Frontal cortex (tissue), 4 donors: Measurements from ENCODE around the gene CLPTM1L. TPM values are rescaled to one million over a fixed set of nuclear protein-coding genes. Genes with fewer than 3 reads are reported as not detected.
"Not testable (repeated sequence)": the region's sequence is repeated elsewhere in the genome, so short reads cannot be mapped to it uniquely, and the experiment has no call there.

Source experiments
- DNase-seq, 2 donors: peaks; one replicate each; pipeline ENCODE4 v3.0.0; 2012; ENCODE audit warnings: low spot score in 2 of 2
- FAIRE-seq: peaks from 2 replicates; lab custom pipeline; 2012; peaks lifted over from hg19 to GRCh38; lab: Jason Lieb, UNC
- total RNA-seq: library from RNA; depleted of rRNA; stranded (reverse); fragments of >200 nt; gene quantifications from one replicate; pipeline ENCODE4 v1.2.3, GENCODE V29; 2014
- donor health status: control.
- donor health status: control.
- donor health status: control.

The CLPTM1L gene
- total RNA-seq, 1 donor from 2014 or later = 104 TPM

DNA sequence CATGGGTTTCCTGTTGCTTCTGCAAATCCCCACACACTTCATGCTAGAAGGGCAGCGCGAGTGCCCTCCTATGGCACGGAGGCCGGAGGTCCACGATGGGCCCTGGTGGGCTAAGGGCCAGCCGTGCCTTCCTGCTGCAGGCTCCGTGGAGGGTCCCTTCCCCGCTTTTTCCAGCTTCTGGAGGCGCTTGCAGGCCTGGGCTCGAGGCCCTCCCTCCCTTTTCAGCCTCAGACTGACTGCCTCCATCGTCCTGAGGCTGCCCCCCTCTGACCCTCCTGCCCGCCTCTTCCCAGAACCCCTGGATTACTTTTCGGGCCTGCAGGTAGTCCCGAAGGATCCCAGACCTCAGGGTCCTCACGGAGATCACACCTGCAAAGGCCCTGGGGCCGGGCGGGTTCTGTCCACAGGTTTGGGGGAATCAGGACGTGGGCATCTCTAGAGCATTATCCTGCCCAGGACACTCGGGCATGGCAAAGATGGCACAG is 46.8 kb downstream of the CLPTM1L start:
- no peak for DNase-seq
- FAIRE-seq = no peak

DNA sequence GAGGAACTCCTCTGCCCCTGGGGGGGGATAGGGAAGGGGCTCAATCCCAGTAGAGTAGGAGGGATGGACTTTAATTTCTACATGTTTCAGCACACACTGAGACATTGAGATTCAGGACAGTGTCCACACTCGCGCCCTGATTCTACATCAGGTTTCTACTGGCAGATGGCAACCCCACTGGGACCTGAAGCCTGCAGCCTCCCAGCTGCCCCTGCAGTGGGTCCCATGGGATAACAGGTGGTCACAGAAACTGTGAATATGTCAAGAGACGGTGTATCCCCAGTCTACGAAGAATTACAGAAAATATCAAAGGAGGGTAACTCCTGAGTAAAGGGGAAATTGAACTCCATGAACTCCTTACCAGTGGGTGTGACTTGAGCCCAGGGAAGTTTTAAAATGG is 47.7 kb downstream of the CLPTM1L start:
- DNase-seq = no peak
- FAIRE-seq = no peak

DNA sequence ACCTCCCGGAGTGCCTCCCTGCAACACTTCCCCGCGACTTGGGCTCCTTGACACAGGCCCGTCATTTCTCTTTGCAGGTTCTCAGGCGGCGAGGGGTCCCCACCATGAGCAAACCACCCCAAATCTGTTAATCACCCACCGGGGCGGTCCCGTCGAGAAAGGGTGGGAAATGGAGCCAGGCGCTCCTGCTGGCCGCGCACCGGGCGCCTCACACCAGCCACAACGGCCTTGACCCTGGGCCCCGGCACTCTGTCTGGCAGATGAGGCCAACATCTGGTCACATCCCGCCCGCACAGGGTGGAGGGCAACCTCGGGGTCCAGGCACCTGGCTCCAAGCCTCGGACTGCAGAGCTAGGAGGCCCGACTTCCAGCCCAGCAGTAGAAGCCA is 49.3 kb downstream of the CLPTM1L start:
- DNase-seq = no peak
- no peak for FAIRE-seq

- no peak for FAIRE-seq
Measured at GRCh38 chr5:1294835-1295649, 49.9 kb downstream of the CLPTM1L start, which contains the start of gene TERT. TERT (minus strand) TSS chr5:1295068; CDS start chr5:1294989, 79 bp downstream.

GRCh38 chr5:1294206-1294834 is 50.6 kb downstream of the CLPTM1L start:
- no peak for DNase-seq
- no peak for FAIRE-seq

More at GRCh38 chr5:1294835-1295649, 49.9 kb downstream of the CLPTM1L start, which contains the start of gene TERT:
- DNase-seq = peak in 1 of 2 donors; percentile 54

GRCh38 chr5:1293416-1294205 is 51.3 kb downstream of the CLPTM1L start:
- FAIRE-seq = no peak

GRCh38 chr5:1292846-1293415 is 52.0 kb downstream of the CLPTM1L start:
- no peak for FAIRE-seq

More at GRCh38 chr5:1293416-1294205, 51.3 kb downstream of the CLPTM1L start:
- no peak for DNase-seq

DNA sequence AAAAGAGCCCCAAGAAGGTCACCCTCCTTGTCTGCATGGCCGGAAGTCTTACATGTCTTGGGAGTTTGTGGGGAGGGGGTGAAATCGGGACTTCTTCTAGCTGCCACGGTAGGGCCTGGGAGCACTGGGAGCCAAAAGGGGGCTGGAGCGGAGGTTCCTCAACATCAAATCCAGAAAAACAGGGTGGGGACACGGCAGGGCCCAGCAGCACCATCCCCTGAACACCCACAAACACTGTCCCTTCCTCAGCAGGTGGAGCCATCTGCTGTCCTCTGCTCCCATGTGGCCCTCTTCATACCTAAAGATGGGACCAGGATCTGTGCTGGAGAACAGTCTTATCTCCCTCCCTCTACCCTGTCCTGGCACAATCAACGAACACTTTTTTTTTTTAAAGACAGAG is 52.8 kb downstream of the CLPTM1L start:
- DNase-seq (no peak), FAIRE-seq (no peak)

More at GRCh38 chr5:1292846-1293415, 52.0 kb downstream of the CLPTM1L start:
- DNase-seq = no peak

DNA sequence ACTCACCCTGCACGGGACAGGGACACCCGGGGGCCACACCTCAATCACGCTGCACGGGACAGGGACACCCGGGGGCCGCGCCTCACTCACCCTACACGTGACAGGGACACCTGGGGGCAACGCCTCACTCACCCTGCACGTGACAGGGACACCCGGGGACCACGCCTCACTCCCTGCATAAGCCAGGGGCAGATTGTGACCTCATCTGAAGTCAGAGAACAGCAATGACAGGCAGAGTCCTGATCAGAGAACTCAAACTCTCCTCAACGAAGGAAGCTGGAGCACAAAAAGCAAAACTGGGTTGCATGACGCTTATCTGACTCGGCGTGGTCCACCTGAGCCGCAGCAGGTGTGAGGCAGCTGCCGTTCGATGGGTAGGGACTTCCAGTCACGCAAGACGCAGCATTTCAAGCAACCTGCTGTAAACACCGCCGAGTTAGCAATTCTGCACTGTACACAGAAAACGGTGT is 53.3 kb downstream of the CLPTM1L start:
- DNase-seq = no peak
- no peak for FAIRE-seq

GRCh38 chr5:1290956-1291355 is 53.9 kb downstream of the CLPTM1L start:
- DNase-seq, FAIRE-seq: not testable (repeated sequence)

GRCh38 chr5:1289559-1289958 is 55.3 kb downstream of the CLPTM1L start:
- not testable (repeated sequence) for DNase-seq, FAIRE-seq

GRCh38 chr5:1288439-1289335 is 56.2 kb downstream of the CLPTM1L start:
- no peak for DNase-seq

GRCh38 chr5:1285883-1286291 is 59.0 kb downstream of the CLPTM1L start:
- no peak for DNase-seq
- no peak for FAIRE-seq

More at GRCh38 chr5:1288439-1289335, 56.2 kb downstream of the CLPTM1L start:
- no peak for FAIRE-seq

GRCh38 chr5:1285141-1285540 is 59.8 kb downstream of the CLPTM1L start:
- no peak for DNase-seq
- no peak for FAIRE-seq

DNA sequence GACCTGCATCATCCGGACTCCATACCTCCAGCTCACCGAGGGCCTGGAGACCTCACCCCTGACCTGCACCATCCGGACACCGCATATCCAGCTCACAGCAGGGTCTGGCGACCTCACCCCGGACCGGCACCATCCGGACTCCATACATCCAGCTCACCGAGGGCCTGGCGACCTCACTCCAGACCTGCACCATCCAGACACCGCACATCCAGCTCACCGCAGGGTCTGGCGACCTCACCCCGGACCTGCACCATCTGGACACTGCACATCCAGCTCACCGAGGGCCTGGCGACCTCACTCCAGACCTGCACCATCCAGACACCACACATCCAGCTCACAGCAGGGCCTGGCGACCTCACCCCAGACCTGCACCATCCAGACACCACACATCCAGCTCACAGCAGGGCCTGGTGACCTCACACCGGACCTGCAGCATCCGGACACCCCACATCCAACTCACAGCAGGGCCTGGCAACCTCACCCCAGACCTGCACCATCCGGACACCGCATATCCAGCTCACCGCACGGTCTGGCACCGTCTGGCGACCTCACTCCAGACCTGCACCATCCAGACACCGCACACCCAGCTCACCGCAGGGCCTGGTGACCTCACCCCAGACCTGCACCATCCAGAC is 60.4 kb downstream of the CLPTM1L start:
- not testable (repeated sequence) for DNase-seq, FAIRE-seq

GRCh38 chr5:1283729-1284041 is 61.2 kb downstream of the CLPTM1L start:
- FAIRE-seq, DNase-seq: not testable (repeated sequence)

DNA sequence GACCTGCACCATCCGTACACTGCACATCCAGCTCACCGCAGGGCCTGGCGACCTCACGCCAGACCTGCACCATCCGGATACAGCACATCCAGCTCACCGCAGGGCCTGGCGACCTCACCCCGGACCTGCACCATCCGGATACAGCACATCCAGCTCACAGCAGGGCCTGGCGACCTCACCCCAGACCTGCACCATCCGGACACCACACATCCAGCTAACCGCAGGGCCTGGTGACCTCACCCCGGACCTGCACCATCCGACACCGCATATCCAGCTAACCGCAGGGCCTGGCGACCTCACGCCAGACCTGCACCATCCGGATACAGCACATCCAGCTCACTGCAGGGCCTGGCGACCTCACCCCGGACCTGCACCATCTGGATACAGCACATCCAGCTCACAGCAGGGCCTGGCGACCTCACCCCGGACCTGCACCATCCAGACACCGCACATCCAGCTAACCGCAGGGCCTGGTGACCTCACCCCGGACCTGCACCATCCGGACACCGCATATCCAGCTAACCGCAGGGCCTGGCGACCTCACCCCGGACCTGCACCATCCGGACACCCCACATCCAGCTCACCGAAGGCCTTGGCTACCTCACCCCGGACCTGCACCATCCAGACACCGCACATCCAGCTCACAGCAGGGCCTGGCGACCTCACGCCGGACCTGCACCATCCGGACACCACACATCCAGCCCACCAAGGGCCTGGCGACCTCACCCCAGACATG is 61.7 kb downstream of the CLPTM1L start:
- not testable (repeated sequence) for FAIRE-seq, DNase-seq
